GM20000 (cell line): ENCODE data around the gene CHIT1.

ENCODE experiments used
- DNase-seq: peaks from one replicate; pipeline ENCODE4 v3.0.0; 2012; ENCODE audit warnings: low spot score
- TF ChIP-seq, protein P1 (sequence below): IDR thresholded peaks from 2 replicates; pipeline ENCODE4 v1.5.1; 2012; ENCODE audit warnings: mild to moderate bottlenecking, control low read depth; ENCODE audit errors: extremely low read depth, missing control alignments

The CHIT1 gene

GRCh38 chr1:203204756-203205155 lies 24.7 kb downstream of the CHIT1 start:
- TF ChIP-seq, protein P1, sequence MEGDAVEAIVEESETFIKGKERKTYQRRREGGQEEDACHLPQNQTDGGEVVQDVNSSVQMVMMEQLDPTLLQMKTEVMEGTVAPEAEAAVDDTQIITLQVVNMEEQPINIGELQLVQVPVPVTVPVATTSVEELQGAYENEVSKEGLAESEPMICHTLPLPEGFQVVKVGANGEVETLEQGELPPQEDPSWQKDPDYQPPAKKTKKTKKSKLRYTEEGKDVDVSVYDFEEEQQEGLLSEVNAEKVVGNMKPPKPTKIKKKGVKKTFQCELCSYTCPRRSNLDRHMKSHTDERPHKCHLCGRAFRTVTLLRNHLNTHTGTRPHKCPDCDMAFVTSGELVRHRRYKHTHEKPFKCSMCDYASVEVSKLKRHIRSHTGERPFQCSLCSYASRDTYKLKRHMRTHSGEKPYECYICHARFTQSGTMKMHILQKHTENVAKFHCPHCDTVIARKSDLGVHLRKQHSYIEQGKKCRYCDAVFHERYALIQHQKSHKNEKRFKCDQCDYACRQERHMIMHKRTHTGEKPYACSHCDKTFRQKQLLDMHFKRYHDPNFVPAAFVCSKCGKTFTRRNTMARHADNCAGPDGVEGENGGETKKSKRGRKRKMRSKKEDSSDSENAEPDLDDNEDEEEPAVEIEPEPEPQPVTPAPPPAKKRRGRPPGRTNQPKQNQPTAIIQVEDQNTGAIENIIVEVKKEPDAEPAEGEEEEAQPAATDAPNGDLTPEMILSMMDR = no peak
- DNase-seq = no peak

GRCh38 chr1:203202431-203203245 lies 26.8 kb downstream of the CHIT1 start:
- DNase-seq = no peak
- TF ChIP-seq, protein P1 = no peak

GRCh38 chr1:203201516-203202205 lies 27.8 kb downstream of the CHIT1 start:
- no peak for DNase-seq
- TF ChIP-seq, protein P1 = no peak

DNA sequence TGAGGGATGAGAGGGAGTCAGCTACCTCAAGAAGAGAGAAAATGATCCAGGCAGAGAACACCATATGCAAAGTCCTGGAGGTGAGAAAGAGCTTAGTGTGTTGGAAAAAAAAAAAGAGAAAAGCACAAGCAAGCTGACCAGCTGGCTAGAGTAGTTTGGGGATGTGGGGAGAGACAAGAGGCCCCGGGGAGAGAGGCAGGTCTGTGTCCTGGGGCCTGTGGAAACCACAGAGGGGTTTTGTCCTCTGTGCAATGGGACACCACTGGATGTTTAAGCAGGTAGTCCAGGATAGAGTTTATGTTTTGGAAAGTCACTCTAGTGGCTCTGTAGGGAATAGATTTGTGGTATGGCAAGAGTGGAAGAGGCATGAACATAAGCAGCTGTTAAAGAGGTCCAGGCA lies 28.6 kb downstream of the CHIT1 start:
- TF ChIP-seq, protein P1 = no peak
- DNase-seq = no peak

- no peak for DNase-seq
- TF ChIP-seq, protein P1 = no peak
Observed at GRCh38 chr1:203199816-203200571, 29.5 kb downstream of the CHIT1 start.

DNA sequence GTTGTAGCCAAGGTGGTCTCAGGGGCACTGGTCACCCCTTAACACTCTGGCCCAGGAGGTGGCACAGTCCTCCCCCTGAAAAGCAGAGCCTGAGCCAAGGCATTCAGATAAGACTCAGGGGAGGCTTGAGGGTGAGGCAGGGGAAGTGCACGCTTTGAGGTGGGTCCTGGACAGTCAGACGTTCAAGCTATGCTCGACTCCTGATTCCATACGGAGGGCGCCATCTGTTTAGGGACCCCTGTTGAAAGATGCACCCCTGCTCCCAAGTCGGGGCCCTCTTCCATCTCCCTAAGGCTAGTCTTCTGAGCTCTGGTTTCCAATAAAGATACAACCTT lies 30.0 kb downstream of the CHIT1 start:
- DNase-seq = no peak
- TF ChIP-seq, protein P1 = no peak

DNA sequence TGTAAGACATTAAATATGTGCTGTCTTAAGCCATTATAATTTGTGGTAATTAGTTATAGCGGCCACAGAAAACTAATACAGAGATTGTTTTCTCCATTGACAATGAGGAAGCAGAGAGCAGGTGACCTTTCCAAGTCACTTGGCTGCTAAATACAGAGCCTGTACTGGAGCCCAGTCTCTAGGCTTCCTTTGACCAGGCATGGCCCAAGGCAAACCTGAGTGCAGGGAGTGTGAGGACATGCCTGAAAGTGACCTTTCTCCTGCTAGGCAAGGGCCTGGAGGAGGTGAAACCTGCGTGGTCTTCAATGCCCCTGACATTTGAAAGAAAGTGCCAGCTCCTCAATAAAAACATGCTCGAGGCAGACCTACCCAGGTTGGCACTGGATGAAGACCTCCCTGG lies 30.5 kb downstream of the CHIT1 start:
- DNase-seq = no peak
- TF ChIP-seq, protein P1 = no peak
